Non-pigmented ciliary epithelial cell (primary cell): Measurements from ENCODE around the gene LSM5.
"Not testable (repeated sequence)": the region's sequence is repeated elsewhere in the genome, so short reads cannot be mapped to it uniquely, and the experiment has no call there.

Source experiments
- DNase-seq: peaks from one replicate; pipeline ENCODE4 v3.0.0-alpha.2; 2010; ENCODE audit warnings: low read depth

The LSM5 gene

GRCh38 chr7:32502728-32503127 is 12.5 kb upstream of the LSM5 start:
- no peak for DNase-seq

DNA sequence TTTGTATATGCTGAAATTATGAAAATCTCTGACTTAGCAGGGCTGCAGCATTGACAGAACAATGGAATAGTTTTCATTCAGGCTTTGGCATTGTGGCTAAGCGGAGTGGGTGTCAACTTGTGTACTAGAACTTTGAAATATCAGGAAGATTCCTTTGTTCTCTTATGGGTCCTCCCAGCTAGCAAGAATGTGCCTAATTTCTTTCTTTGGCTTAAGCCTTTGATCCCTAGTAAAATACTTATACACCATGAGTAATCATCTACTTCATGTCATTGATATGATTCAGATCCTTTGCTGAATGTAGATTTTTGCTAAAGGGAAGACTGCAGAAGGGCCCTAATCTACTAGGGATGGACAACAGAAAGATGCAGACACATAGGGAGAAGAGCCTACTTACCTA is 11.3 kb upstream of the LSM5 start:
- no peak for DNase-seq

DNA sequence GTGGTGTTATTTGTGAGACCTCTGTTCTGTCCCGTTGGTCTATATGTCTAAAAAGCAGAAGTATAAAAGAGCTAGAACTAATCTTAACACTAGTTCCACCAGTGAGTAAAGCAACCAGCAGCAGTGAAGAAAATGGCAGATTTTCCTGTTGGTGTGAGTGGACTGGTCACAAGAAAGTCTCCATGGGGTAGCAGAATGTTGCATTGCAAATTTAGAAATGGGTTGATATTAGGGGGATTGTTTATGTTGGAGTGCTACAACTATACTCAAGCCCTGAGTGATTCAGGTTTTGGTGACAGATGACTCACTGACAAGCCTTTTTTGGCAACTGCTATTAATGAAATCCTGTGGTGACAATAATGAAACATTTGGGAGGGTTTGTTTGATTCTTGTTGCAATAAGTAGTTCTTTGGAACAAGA is 10.8 kb upstream of the LSM5 start:
- DNase-seq = no peak

GRCh38 chr7:32500216-32500615 is 10.0 kb upstream of the LSM5 start:
- not testable (repeated sequence) for DNase-seq

DNA sequence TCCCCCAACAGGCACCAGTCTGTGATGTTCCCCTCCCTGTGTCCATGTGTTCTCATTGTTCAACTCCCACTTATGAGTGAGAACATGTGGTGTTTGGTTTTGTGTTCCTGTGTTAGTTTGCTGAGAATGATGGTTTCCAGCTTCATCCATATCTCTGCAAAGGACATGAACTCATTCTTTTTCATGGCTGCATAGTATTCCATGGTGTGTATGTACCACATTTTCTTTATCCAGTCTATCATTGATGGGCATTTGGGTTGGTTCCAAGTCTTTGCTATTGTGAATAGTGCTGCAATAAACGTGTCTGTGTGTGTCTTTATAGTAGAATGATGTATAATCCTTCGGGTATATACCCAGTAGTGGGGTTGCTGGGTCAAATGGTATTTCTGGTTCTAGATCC is 9.6 kb upstream of the LSM5 start:
- DNase-seq = not testable (repeated sequence)

- no peak for DNase-seq
Observed at GRCh38 chr7:32496052-32496813, 6.1 kb upstream of the LSM5 start.

DNA sequence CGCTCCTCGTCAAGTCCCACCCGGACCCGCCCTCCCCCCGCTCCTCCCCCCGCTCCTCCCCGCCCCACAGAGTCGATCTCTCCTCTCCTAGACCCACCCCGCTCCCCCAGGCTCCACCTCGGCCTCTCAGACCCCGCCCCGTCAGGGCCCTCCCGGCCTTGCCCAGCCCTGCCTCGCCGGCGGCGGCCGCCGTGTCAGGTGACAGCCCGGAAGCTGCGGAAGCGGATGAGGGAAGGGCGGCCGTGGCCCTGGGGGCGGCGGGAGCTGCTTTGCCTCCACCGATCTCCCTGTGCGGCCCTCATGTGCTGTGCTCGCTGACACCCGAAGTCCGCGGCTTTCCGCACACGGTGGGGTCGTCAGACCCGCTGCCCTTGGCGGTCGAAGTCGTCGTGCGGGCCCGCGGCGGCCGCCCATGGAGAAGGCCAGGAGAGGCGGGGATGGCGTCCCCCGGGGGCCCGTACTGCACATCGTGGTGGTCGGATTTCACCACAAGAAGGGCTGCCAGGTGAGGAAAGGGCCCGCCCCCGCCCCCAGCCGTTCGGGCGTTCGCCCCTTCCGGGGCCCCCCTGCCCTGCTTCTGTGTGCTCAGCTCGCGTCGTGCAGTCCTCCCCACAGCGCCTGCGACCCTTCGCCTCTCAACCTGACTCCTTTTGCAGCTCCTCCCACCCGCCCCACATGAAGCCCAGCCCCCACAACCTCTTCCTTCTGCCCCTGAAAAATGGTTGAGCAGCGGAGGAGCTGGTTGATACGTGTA is 5.3 kb upstream of the LSM5 start, which contains the start of gene AVL9:
TSS of gene AVL9 (plus strand) at position 192 of the 754 bp plus-strand sequence. CDS start at position 413, 221 bp downstream.
- peak; percentile 76 for DNase-seq

DNA sequence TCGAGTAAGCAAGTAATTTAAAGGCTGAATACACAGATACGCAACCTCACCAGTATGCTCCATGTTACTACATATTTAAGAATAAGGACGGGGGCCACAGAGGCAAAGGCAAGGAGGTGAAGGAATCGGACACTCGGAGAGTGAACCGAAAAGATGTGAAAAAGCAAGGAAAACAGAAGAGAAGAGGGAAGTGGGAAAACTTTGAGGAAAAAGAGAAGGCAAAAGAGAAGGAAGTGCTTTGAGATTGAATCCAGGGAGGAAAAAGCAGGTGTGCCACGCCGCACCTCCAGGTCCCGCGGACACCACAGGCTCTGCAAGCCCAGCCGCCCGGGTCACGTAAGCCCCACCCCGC is 4.7 kb upstream of the LSM5 start:
- DNase-seq = no peak

GRCh38 chr7:32489788-32490126 is 423 bp downstream of the LSM5 start:
- no peak for DNase-seq

- DNase-seq = no peak
Observed at GRCh38 chr7:32481921-32482320, 8.3 kb downstream of the LSM5 start.

DNA sequence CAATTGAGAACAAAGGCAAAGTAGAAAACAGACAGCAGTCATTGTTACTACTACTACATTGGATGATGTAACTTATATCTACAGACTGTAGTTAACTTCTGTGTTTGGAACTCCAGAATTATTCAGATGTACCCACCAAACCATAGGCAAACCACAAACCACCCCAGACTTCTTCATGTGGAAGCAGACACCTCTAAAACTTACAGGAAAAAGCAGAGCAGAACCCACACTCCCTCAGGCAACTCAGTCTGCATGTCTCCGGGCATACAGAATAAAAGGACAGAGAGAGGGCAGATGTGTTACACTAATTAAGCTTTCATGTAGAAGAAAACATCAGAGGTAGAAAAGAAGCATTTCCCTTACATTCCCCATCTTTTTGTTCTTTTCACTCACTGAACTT is 9.0 kb downstream of the LSM5 start:
- DNase-seq = no peak

DNA sequence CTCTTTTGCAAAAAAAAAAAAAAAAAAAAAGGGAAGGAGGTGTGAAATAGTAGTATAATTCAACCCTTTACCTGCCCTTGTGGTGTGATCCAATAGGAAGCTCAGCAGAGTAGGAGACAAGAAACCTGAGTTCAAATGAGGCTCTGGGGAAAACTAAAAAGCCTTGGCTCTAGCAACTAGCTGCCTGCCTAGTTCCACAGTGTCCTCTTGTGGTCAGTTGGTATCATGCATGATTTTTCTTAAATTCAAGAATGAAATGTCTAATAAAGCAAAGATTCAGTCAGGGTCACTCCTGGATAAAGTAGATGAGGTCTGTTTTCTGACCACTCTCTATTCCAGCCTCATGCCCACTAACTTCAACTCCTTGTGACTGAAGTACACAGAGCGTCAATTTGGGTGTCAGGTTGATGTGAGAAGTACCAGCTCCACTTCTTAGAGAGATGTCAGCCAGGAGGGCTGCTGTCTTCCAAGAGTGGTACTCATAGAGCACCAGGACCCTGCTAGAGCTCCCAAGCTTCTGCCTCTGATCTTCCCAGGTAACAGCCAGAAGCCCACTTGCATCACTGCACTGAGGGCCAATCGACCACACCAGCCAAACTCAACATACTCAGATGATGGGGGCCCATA is 10.5 kb downstream of the LSM5 start:
- DNase-seq = no peak

GRCh38 chr7:32477649-32477980 is 12.6 kb downstream of the LSM5 start:
- no peak for DNase-seq

DNA sequence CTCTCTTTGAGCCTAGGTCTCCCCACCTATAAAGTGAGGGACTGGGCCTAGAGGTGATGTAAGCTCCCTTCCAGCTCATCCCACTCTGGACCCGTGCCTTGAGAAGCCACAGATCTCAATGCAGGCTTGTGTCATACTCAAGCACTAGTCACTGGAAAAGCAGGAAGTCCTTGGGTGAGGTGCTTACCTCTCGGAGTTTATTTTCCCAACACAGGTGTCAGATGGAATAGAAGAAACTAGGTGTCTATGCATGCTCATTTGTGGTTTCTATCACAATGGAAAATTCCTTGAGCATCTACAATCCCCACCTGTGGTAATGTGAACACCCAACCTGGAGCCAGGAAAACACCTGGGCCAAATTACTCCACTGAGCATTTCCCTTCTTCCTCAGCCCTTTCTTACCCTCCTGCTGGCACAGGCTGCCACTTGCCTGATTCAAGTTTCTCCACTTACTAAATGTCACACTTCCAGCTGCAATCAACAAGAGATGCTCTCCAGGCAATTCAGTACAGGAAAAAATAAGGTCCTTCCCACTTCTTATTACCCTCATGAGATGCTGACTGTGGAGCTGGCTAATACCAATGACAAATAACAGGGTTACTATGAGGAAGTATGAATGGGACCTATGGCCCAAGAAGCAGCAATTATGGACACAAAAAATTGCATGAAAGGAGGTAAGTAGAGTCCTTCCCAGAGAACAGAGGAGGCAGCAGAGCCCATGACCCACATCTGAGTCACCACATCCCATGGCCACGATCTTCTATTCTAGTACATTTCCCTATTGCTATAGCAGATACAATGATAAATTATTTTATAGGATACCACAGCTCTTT is 13.1 kb downstream of the LSM5 start:
- DNase-seq = no peak

DNA sequence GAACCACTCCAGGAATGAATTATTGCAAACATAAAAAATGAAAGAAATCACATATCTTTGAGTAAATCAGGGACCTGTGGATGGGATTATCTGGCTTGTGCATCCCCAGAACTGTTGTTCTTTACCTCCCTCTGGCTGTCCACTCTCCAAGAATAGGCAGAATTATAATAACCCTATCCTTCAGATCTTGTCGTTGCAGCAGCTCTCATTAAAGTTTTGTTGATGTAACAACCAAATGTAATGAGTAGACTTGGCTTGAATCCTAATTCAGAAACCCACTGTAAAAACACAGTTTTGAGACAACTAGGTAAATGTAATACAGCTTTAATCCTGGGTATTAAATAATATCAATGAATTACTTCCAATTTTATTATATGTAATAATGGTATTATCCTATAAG is 16.2 kb downstream of the LSM5 start:
- DNase-seq = no peak

GRCh38 chr7:32472015-32472414 is 18.2 kb downstream of the LSM5 start:
- no peak for DNase-seq

DNA sequence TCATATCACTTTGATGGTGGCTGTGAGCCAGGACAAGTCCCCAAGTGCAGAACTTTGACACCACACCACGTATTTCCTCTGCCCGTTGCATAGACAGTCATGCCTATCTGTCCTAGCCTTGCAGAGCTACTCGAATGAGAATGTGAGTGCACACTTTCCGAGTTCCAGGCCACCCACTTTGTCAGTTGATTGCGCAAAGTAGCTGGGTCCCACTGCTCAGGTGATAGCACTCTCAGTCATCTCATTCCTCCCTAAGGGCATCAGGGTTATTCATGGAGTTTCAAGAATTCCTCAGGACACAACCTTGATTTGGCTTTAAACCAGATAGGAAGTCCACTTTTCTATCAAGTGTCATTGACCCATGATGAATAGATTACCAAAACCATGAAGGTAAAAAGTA is 19.3 kb downstream of the LSM5 start:
- DNase-seq = no peak

DNA sequence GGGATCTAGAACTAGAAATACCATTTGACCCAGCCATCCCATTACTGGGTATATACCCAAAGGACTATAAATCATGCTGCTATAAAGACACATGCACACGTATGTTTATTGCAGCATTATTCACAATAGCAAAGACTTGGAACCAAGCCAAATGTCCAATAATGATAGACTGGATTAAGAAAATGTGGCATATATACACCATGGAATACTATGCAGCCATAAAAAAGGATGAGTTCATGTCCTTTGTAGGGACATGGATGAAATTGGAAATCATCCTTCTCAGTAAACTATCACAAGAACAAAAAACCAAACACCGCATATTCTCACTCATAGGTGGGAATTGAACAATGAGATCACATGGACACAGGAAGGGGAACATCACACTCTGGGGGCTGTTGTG is 20.2 kb downstream of the LSM5 start:
- DNase-seq = not testable (repeated sequence)

DNA sequence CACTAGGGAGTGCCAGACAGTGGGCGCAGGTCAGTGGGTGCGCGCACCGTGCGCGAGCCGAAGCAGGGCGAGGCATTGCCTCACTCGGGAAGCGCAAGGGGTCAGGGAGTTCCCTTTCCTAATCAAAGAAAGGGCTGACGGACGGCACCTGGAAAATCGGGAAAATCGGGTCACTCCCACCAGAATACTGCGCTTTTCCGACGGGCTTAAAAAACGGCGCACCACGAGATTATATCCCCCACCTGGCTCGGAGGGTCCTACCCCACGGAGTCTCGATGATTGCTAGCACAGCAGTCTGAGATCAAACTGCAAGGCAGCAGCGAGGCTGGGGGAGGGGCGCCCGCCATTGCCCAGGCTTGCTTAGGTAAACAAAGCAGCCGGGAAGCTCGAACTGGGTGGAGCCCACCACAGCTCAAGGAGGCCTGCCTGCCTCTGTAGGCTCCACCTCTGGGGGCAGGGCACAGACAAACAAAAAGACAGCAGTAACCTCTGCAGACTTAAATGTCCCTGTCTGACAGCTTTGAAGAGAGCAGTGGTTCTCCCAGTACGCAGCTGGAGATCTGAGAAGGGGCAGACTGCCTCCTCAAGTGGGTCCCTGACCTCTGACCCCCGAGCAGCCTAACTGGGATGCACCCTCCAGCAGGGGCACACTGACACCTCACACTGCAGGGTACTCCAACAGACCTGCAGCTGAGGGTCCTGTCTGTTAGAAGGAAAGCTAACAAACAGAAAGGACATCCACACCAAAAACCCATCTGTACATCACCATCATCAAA is 25.4 kb downstream of the LSM5 start:
- DNase-seq = not testable (repeated sequence)

- no peak for DNase-seq
Observed at GRCh38 chr7:32462977-32463376, 27.2 kb downstream of the LSM5 start.

- no peak for DNase-seq
Observed at GRCh38 chr7:32462451-32462850, 27.7 kb downstream of the LSM5 start.

DNA sequence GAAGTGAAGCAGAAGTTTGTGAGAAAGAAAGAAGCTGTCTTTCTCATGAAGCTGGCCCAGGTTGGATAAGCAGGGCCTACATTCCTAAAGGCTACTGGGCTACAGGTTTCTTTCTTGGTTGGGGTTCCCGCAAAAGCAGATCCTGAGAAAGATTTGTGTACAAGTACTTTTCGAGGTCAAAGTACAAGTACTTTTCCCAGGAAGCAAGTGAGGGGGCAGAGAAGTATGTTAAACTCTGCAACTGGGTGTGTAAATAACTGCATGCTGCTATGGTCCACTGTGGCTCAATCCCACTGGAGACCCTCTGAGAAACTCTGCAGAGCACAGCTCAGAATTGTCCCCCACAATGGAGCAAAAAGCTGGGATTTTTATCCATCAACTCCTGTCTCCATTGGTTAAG is 28.7 kb downstream of the LSM5 start:
- no peak for DNase-seq
